ENCODE measurements around the gene LRMDA.

DNA sequence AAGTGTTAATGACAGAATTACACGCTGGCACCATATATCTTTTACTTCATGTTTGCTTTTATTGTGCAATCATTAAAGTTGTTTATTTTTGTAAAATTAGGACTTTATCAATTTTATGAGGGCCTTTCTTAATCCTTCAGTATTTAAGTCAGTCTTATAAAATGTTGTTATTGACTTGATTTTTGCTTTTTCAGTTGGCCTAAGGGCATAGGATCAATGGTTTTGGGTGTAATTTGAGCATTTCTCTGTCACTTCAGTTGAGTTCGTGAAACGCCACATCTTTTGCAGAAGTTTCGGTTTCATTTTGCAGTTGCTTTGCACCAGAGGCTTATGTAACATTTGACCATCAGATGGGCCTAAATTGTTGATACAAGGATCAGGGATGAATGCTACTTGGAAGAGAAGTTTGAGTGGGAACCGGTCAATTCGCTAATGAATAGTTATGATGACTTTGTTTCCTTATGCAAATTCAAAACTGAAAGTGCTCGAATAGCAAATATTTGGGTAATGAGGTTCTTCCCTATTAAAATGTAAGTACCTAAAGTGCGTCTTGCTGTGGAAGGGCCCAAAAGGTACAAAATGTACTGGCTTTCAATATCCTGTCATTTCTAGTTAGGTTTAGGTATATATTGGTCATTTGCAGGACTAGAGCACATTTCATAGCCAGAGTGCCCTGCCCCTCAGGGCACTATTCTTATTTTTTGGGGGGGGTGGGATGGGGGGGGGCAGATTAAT, 340.9 kb downstream of the LRMDA start:
- TF ChIP-seq POLR2A (IDR thresholded peaks at IDR 0.05) (no peak), CTCF (IDR thresholded peaks at IDR 0.05) (no peak)
